Tibial artery (tissue), 4 donors: ENCODE measurements around the gene CFD.

Experiments used
- DNase-seq, 2 donors: peaks; one replicate each; pipeline ENCODE4 v3.0.0-alpha.2; 2019
- H3K27ac ChIP-seq, 2 donors: fragments of 200-600 bp; sonication (generic) in 1 of 2; 1 replicate in 1 of 2; 2 replicates in 1 of 2; pipeline ENCODE4 v1.5.1; 2018 to 2019; ENCODE audit warnings: mild to moderate bottlenecking in 1 of 2
- H3K27me3 ChIP-seq, 2 donors: fragments of 200-600 bp; sonication (generic) in 1 of 2; one replicate each; pipeline versions ENCODE4 v1.5.1 to v1.6.0; 2016 to 2019
- H3K36me3 ChIP-seq, 3 donors: fragments of 200-600 bp; sonication (generic) in 2 of 3; one replicate each; pipeline ENCODE4 v1.5.1; 2016 to 2019; ENCODE audit warnings: mild to moderate bottlenecking in 2 of 3
- H3K4me1 ChIP-seq, 4 donors: fragments of 200-600 bp; sonication (generic) in 2 of 4; 1 replicate in 3 of 4; 2 replicates in 1 of 4; pipeline ENCODE4 v1.5.1; 2016 to 2019
- H3K4me3 ChIP-seq, 2 donors: fragments of 200-600 bp; sonication (generic) in 1 of 2; 1 replicate in 1 of 2; 2 replicates in 1 of 2; pipeline ENCODE4 v1.5.1; 2018 to 2019; ENCODE audit warnings: mild to moderate bottlenecking in 2 of 2
- H3K9me3 ChIP-seq, 3 donors: fragments of 200-600 bp; sonication (generic) in 1 of 3; one replicate each; pipeline ENCODE4 v1.5.1; 2016 to 2019
- CTCF ChIP-seq, 2 experiments: fragments of 200-600 bp in 1 of 2; fragments of 450-650 bp in 1 of 2; IDR thresholded peaks; one replicate each; pipeline ENCODE4 v1.5.1; 2017 to 2019; ENCODE audit warnings: antibody characterized with exemption in 2 of 2, mild to moderate bottlenecking in 1 of 2, moderate library complexity in 1 of 2
- intact Hi-C: fragments of 100-400 bp; cut with DNase I; formaldehyde crosslinking; loops from one replicate; pipeline ENCODE4 v1.15.0; 2023; ENCODE audit warnings: low total_unique reads

CFD gene

DNA sequence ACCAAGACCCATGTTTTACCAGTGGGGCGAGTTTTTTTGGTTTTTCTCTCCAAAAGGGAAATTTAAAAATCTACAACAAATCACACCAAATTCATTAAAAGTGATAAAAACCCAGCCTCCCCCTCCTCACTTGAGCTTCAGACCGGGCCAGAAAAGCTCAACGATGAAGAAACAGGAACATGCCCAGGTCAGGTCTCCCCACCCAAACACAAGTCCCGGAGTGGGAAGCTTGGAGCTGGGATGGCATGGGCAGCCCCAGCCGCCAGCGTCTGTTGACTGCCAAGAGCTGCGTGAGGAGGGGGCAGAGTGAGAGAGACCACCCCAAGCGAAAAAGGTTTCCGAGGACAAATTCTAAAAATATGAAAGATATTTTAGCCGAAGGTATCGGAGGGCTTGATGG, 37.5 kb downstream of the CFD start:
- no peak for DNase-seq
- no peaks in the 10 kb centered on the region for H3K9me3 ChIP-seq
- intact Hi-C loops, result no loop called here
- no peaks in the 10 kb centered on the region for H3K27me3 ChIP-seq
- H3K27ac ChIP-seq, result no peak overlapping the region
- H3K36me3 ChIP-seq, result peaks cover 0 to 48% (median 35%) of the 10 kb centered on the region in 3 donors
- no peak overlapping the region for H3K4me3 ChIP-seq
- peaks cover 0 to 11% (median 3%) of the 10 kb centered on the region in 4 donors for H3K4me1 ChIP-seq
- no peak for TF ChIP-seq CTCF (IDR thresholded peaks at IDR 0.05)

- H3K36me3 ChIP-seq, result peaks cover 0 to 49% (median 35%) of the 10 kb centered on the region in 3 donors
Measured at GRCh38 chr19:897442-898039, 38.1 kb downstream of the CFD start.

GRCh38 chr19:898663-899062, 39.2 kb downstream of the CFD start:
- H3K4me3 ChIP-seq, result no peak overlapping the region
- no peak for TF ChIP-seq CTCF (IDR thresholded peaks at IDR 0.05)
- H3K9me3 ChIP-seq, result no peaks in the 10 kb centered on the region
- H3K36me3 ChIP-seq, result peaks cover 0 to 49% (median 35%) of the 10 kb centered on the region in 3 donors
- no peak overlapping the region for H3K27ac ChIP-seq
- intact Hi-C loops, result no loop called here
- peaks cover 0 to 7% (median 2%) of the 10 kb centered on the region in 4 donors for H3K4me1 ChIP-seq
- DNase-seq, result no peak
- H3K27me3 ChIP-seq, result no peaks in the 10 kb centered on the region

More at GRCh38 chr19:897442-898039, 38.1 kb downstream of the CFD start:
- no peaks in the 10 kb centered on the region for H3K9me3 ChIP-seq
- TF ChIP-seq CTCF (IDR thresholded peaks at IDR 0.05), result no peak
- H3K4me3 ChIP-seq, result no peak overlapping the region
- intact Hi-C loops, result no loop called here
- H3K4me1 ChIP-seq, result peaks cover 0 to 5% (median 1%) of the 10 kb centered on the region in 4 donors
- no peaks in the 10 kb centered on the region for H3K27me3 ChIP-seq
- no peak overlapping the region for H3K27ac ChIP-seq
- no peak for DNase-seq

DNA sequence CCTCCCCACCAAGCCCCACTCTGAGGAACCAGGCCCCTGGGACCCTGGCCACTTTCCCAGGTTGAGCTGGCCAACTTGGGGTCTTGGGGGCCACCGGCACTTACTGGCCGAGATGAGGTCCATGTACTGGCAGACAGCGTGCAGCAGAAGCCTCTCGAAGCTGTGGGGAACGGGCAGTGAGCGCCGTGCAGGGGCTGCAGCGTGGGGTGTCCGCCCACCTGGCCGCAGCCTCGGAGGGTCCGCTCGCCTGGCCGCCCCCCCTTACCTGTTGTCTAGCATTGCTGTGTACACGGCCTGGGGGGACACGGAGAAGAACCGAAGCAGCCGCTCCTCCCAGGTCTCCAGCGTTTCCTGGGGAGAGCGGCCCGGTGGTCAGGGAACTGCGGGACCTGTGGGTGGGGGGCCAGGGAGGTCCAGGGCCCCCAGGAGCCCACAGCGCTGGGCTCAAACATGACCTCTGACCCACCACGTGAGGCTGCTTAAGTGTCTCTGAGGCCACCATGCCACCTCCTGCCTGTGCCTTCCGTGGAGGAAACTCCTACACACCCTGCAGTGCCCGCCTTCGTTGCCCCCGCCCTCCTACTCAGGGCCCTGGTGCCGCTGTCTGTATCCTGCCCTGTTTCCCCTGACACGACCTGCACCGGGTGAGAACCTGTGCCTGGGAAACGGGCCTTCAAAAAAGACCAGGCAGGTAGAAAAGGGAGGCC, 40.0 kb downstream of the CFD start:
- Histone ChIP-seq H3K4me1 (peaks cover 0 to 7% (median 0%) of the 10 kb centered on the region in 4 donors), H3K27ac (no peak overlapping the region), H3K9me3 (no peaks in the 10 kb centered on the region), H3K36me3 (peaks cover 0 to 49% (median 35%) of the 10 kb centered on the region in 3 donors), H3K4me3 (no peak overlapping the region), H3K27me3 (no peaks in the 10 kb centered on the region)
- DNase-seq, result no peak
- no peak for TF ChIP-seq CTCF (IDR thresholded peaks at IDR 0.05)
- intact Hi-C loops, result no loop called here

- intact Hi-C loops, result no loop called here
- H3K4me3 ChIP-seq, result no peak overlapping the region
- H3K27me3 ChIP-seq, result no peaks in the 10 kb centered on the region
- H3K36me3 ChIP-seq, result peaks cover 0 to 49% (median 35%) of the 10 kb centered on the region in 3 donors
- peaks cover 0 to 7% (median 0%) of the 10 kb centered on the region in 4 donors for H3K4me1 ChIP-seq
- no peak overlapping the region for H3K27ac ChIP-seq
- no peak for DNase-seq
- no peaks in the 10 kb centered on the region for H3K9me3 ChIP-seq
- no peak for TF ChIP-seq CTCF (IDR thresholded peaks at IDR 0.05)
Measured at GRCh38 chr19:900043-900301, 40.5 kb downstream of the CFD start.
